HCT116 (cell line): ENCODE results near the gene KRT82. TPM values are rescaled to one million over a fixed set of nuclear protein-coding genes. Genes with fewer than 3 reads are reported as not detected.

Experiments used
- ATAC-seq: fragments of 200-7000 bp; cut with Tn5 transposase; 2 replicates; pipeline ENCODE4 v1.9.1; 2020; ENCODE audit warnings: mild to moderate bottlenecking, moderate library complexity
- BruUV-seq: library from RNA; stranded (reverse); fragments of 400-500 nt; replicated peaks from 2 replicates; lab custom pipeline; 2021; lab: Mats Ljungman, UMichigan
- CTCF ChIA-PET: fragments of 300-600 bp; sonication (Branson Sonifier 250); formaldehyde crosslinking; loops from one replicate; lab custom pipeline; 2021; ENCODE audit warnings: antibody characterized with exemption; lab: Charles Lee
- POLR2A ChIA-PET: fragments of 300-600, 350-600 bp; sonication (Branson Sonifier 250); formaldehyde crosslinking; loops from one replicate; lab custom pipeline; 2021; ENCODE audit warnings: antibody characterized with exemption; lab: Charles Lee
- RAD21 ChIA-PET, 2 experiments: fragments of 300-600 bp; sonication (Branson Sonifier 250); formaldehyde crosslinking; loops; one replicate each; lab custom pipeline; 2023; ENCODE audit warnings: low total read pairs in 2 of 2; ENCODE audit not compliant: uncharacterized antibody in 2 of 2, unreplicated experiment in 2 of 2, low non-redundant PET in 1 of 2; lab: Charles Lee
- DNase-seq: peaks from one replicate; pipeline ENCODE4 v3.0.0-alpha.2; 2010; ENCODE audit warnings: low read depth, low spot score
- H2AFZ ChIP-seq: fragments of 200-600 bp; shearing (Covaris generic), sonication (generic); 2 replicates; pipeline ENCODE4 v1.6.1; 2017; ENCODE audit warnings: low read depth, mixed run types, mixed read lengths, antibody characterized with exemption, low read length; ENCODE audit not compliant: poor library complexity, severe bottlenecking
- H3K27ac ChIP-seq: 2 replicates; pipeline ENCODE4 v1.5.1; 2012; ENCODE audit warnings: low read depth, low read length
- H3K27me3 ChIP-seq: fragments of 200-600 bp; sonication (generic); 2 replicates; pipeline ENCODE4 v1.6.1; 2016; ENCODE audit warnings: mixed run types, low read length, mixed read lengths; ENCODE audit not compliant: insufficient read depth
- H3K36me3 ChIP-seq, 2 experiments: fragments of 200-500 bp in 1 of 2; fragments of 200-600 bp in 1 of 2; sonication (Bioruptor generic) in 1 of 2; sonication (generic) in 1 of 2; 2 replicates each; pipeline versions ENCODE4 v1.5.1 to v1.6.1; 2014 to 2016; ENCODE audit warnings: low read length in 2 of 2, inconsistent platforms in 1 of 2, mixed read lengths in 1 of 2, mixed run types in 1 of 2; ENCODE audit not compliant: insufficient read depth in 2 of 2, control insufficient read depth in 1 of 2
- H3K4me1 ChIP-seq, 2 experiments: fragments of 200-600 bp in 1 of 2; sonication (generic) in 1 of 2; 2 replicates each; pipeline versions ENCODE4 v1.5.1 to v1.6.1; 2012 to 2017; ENCODE audit warnings: low read length in 2 of 2, inconsistent platforms in 1 of 2, mild to moderate bottlenecking in 1 of 2, mixed read lengths in 1 of 2, mixed run types in 1 of 2, moderate library complexity in 1 of 2; ENCODE audit not compliant: insufficient read depth in 2 of 2, control insufficient read depth in 1 of 2
- H3K4me2 ChIP-seq: fragments of 200-600 bp; sonication (generic); 2 replicates; pipeline ENCODE4 v1.6.1; 2017; ENCODE audit warnings: mixed run types, low read length, mixed read lengths
- H3K4me3 ChIP-seq, 2 experiments: fragments of 200-600 bp in 1 of 2; sonication (generic) in 1 of 2; replicated peaks in 1 of 2; 2 replicates each; pipeline ENCODE4 v1.5.1; 2011 to 2016; ENCODE audit warnings: low read length in 2 of 2, control low read depth in 1 of 2, low read depth in 1 of 2, mild to moderate bottlenecking in 1 of 2, mixed read lengths in 1 of 2, mixed run types in 1 of 2
- H3K79me2 ChIP-seq: fragments of 200-600 bp; sonication (generic); 2 replicates; pipeline ENCODE4 v1.6.1; 2017; ENCODE audit warnings: mild to moderate bottlenecking, mixed run types, low read length, moderate library complexity, mixed read lengths; ENCODE audit not compliant: insufficient read depth
- H3K9ac ChIP-seq: fragments of 200-600 bp; sonication (generic); 2 replicates; pipeline ENCODE4 v1.6.1; 2016; ENCODE audit warnings: low read length, mixed read lengths
- H3K9me2 ChIP-seq: fragments of 200-600 bp; sonication (generic), shearing (Covaris generic); 2 replicates; pipeline ENCODE4 v1.6.1; 2017; ENCODE audit warnings: mixed run types, mild to moderate bottlenecking, moderate library complexity; ENCODE audit not compliant: insufficient read depth
- H3K9me3 ChIP-seq, 2 experiments: fragments of 200-500 bp in 1 of 2; fragments of 200-600 bp in 1 of 2; sonication (Bioruptor generic) in 1 of 2; sonication (generic) in 1 of 2; 2 replicates each; pipeline ENCODE4 v1.6.1; 2014 to 2017; ENCODE audit warnings: low read length in 2 of 2, mixed read lengths in 2 of 2, inconsistent platforms in 1 of 2, low read depth in 1 of 2, mild to moderate bottlenecking in 1 of 2, mixed run types in 1 of 2, moderate library complexity in 1 of 2; ENCODE audit not compliant: control insufficient read depth in 1 of 2, insufficient read depth in 1 of 2
- H4K20me1 ChIP-seq: fragments of 200-600 bp; sonication (generic), shearing (Covaris generic); 2 replicates; pipeline ENCODE4 v1.6.1; 2017; ENCODE audit warnings: mixed run types, mild to moderate bottlenecking, moderate library complexity; ENCODE audit not compliant: insufficient read depth
- ELF1 ChIP-seq: IDR thresholded peaks from 2 replicates; pipeline ENCODE4 v1.6.1; 2012; ENCODE audit warnings: low read depth, borderline replicate concordance
- EZH2 ChIP-seq: fragments of 200-600 bp; sonication (generic); IDR thresholded peaks from 2 replicates; pipeline ENCODE4 v1.6.1; 2017; ENCODE audit warnings: antibody characterized with exemption, mixed run types
- EZH2phosphoT487 ChIP-seq: fragments of 200-600 bp; IDR thresholded peaks from 2 replicates; pipeline ENCODE4 v1.6.1; 2018; ENCODE audit warnings: antibody characterized with exemption, borderline replicate concordance
- FOSL1 ChIP-seq: IDR thresholded peaks from 2 replicates; pipeline ENCODE4 v1.6.1; 2012; ENCODE audit warnings: low read depth
- JUND ChIP-seq: IDR thresholded peaks from 2 replicates; pipeline ENCODE4 v1.6.1; 2012
- POLR2AphosphoS5 ChIP-seq: IDR thresholded peaks from 2 replicates; pipeline ENCODE4 v1.6.1; 2011; ENCODE audit warnings: mild to moderate bottlenecking, low read depth, low read length, moderate library complexity
- RAD21 ChIP-seq: IDR thresholded peaks from 2 replicates; pipeline ENCODE4 v1.6.1; 2012; ENCODE audit warnings: low read depth, mild to moderate bottlenecking
- REST ChIP-seq: IDR thresholded peaks from 2 replicates; pipeline ENCODE4 v1.6.1; 2012; ENCODE audit warnings: low read depth
- SIN3A ChIP-seq: IDR thresholded peaks from 2 replicates; pipeline ENCODE4 v1.6.1; 2012; ENCODE audit warnings: low read depth
- SP1 ChIP-seq: IDR thresholded peaks from 2 replicates; pipeline ENCODE4 v1.6.1; 2012; ENCODE audit warnings: low read depth
- SRF ChIP-seq: IDR thresholded peaks from 2 replicates; pipeline ENCODE4 v1.6.1; 2012; ENCODE audit warnings: low read depth
- TCF7L2 ChIP-seq: IDR thresholded peaks from 2 replicates; pipeline ENCODE4 v1.7.0; 2011; ENCODE audit warnings: borderline replicate concordance, inconsistent platforms; ENCODE audit not compliant: insufficient read depth, insufficient read length; ENCODE audit errors: extremely low read depth
- intact Hi-C: fragments of 100-400 bp; cut with micrococcal nuclease; formaldehyde crosslinking; loops from 2 replicates; pipeline ENCODE4 v1.10.0; 2022
- total RNA-seq: library from RNA; stranded (reverse); gene quantifications from one replicate; pipeline ENCODE4 v1.2.1, GENCODE V29; 2021; ENCODE audit not compliant: unreplicated experiment
- TF ChIP-seq, protein P1 (sequence below), 3 experiments: fragments of 200-600 bp in 1 of 3; sonication (generic) in 1 of 3; IDR thresholded peaks in 2 of 3; conservative IDR thresholded peaks in 1 of 3; 2 replicates each; pipeline ENCODE4 v1.5.1; 2012 to 2017; ENCODE audit warnings: low read depth in 2 of 3, low read length in 2 of 3, antibody characterized with exemption in 1 of 3, borderline replicate concordance in 1 of 3, control low read depth in 1 of 3, mild to moderate bottlenecking in 1 of 3, mixed read lengths in 1 of 3, mixed run types in 1 of 3, moderate library complexity in 1 of 3; ENCODE audit not compliant: insufficient read depth in 1 of 3
- TF ChIP-seq, protein P2 (sequence below): IDR thresholded peaks from 2 replicates; pipeline ENCODE4 v1.6.1; 2012
- TF ChIP-seq, protein P3 (sequence below): IDR thresholded peaks from 2 replicates; pipeline ENCODE4 v1.6.1; 2012

Gene KRT82
- total RNA-seq, 1 experiment from 2014 or later, result not detected

DNA sequence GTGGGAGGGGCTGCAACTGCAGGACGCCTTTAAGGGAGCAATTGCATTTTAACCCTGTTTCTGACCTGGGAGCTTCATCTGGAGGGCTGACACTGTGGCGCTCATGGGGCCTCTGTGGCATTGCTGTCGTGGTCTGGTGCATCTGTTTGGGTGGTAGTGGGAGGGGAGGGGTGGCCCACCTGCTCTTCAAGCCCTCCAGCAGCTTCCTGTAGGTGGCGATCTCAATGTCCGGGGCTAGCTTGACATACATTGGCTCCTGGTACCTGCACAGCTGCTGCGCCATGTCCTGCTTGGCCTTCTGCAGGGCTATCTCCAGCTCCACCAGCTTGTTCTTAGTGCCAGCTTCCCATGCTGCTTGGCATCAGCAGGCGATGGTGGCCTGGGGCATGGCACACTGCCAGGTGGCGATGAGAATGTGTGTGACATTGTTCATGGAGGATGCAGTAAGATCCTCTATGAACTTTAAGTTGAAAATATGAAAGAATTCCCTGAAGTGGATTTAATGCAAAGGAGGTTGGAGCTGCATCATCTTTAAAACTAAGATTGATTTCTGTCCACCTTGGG is 7.7 kb upstream of the KRT82 start:
- no peak overlapping the region for H3K27ac ChIP-seq
- POLR2A ChIA-PET, result no interaction called here
- DNase-seq, result no peak
- peak; percentile 54 for ATAC-seq
- H3K4me2 ChIP-seq, result no peak overlapping the region
- no peaks in the 10 kb centered on the region for H3K9me2 ChIP-seq
- RAD21 ChIA-PET, result no interaction called here
- no peaks in the 10 kb centered on the region for H3K79me2 ChIP-seq
- CTCF ChIA-PET, result interaction anchor here (0.8 to 2.5 kb wide), 3 partner anchors 18 to 457 kb away, joined by 3 to 12 read pairs (median 5); no protein-coding TSS in a partner anchor
- no peak for TF ChIP-seq JUND
- TF ChIP-seq, protein P1, sequence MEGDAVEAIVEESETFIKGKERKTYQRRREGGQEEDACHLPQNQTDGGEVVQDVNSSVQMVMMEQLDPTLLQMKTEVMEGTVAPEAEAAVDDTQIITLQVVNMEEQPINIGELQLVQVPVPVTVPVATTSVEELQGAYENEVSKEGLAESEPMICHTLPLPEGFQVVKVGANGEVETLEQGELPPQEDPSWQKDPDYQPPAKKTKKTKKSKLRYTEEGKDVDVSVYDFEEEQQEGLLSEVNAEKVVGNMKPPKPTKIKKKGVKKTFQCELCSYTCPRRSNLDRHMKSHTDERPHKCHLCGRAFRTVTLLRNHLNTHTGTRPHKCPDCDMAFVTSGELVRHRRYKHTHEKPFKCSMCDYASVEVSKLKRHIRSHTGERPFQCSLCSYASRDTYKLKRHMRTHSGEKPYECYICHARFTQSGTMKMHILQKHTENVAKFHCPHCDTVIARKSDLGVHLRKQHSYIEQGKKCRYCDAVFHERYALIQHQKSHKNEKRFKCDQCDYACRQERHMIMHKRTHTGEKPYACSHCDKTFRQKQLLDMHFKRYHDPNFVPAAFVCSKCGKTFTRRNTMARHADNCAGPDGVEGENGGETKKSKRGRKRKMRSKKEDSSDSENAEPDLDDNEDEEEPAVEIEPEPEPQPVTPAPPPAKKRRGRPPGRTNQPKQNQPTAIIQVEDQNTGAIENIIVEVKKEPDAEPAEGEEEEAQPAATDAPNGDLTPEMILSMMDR (IDR thresholded peaks at IDR 0.05 in 2 of 3, conservative IDR thresholded peaks at IDR 0.05 in 1 of 3; ENCODE audit: borderline replicate concordance in 1 of 3, insufficient read depth in 1 of 3, low read depth in 2 of 3, low read length in 2 of 3), result peak in 2 of 3 experiments; percentile 35 to 40; a peak in 3 of 6 replicates
- no peak overlapping the region for H3K4me3 ChIP-seq
- no peak overlapping the region for H2AFZ ChIP-seq
- H3K27me3 ChIP-seq, result no peaks in the 10 kb centered on the region
- no peaks in the 10 kb centered on the region for H3K36me3 ChIP-seq
- intact Hi-C loops, result no loop called here
- H3K9me3 ChIP-seq, result no peaks in the 10 kb centered on the region
- H3K4me1 ChIP-seq, result peaks cover 0 to 18% of the 10 kb centered on the region in 2 experiments; a peak in 1 of 4 replicates
- no peaks in the 10 kb centered on the region for H4K20me1 ChIP-seq
- BruUV-seq, result no TSS peak
- H3K9ac ChIP-seq, result no peak overlapping the region

DNA sequence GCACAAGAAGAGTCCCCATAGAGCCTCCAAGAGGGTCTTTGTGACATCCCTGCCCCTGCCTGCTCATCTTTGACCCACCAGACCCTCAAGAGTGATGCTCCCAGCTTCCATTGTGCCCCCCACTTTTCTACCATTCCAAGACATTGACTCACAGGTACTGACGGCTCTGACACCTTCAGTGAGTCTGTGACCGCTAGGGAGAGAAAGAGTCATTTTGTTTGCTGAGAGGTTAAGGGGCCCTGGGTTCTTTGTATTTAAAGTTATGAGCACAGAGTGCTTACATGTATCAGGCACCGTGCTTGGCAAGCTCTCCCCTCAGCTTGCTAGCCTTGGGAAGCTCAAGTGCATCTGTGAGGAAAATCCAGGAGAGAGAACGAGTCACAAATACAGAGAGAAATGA is 7.1 kb upstream of the KRT82 start:
- Histone ChIP-seq H3K4me1 (peaks cover 0 to 18% of the 10 kb centered on the region in 2 experiments; a peak in 1 of 4 replicates), H3K9me3 (no peaks in the 10 kb centered on the region), H3K4me2 (no peak overlapping the region), H3K36me3 (no peaks in the 10 kb centered on the region), H3K27me3 (no peaks in the 10 kb centered on the region), H4K20me1 (no peaks in the 10 kb centered on the region), H3K79me2 (no peaks in the 10 kb centered on the region), H3K4me3 (no peak overlapping the region), H3K9me2 (no peaks in the 10 kb centered on the region), H3K9ac (no peak overlapping the region), H2AFZ (no peak overlapping the region), H3K27ac (no peak overlapping the region)
- ChIA-PET POLR2A (no interaction called here), RAD21 (no interaction called here), CTCF (interaction anchor here (0.8 to 2.5 kb wide), 3 partner anchors 18 to 458 kb away, joined by 3 to 12 read pairs (median 5); no protein-coding TSS in a partner anchor)
- ATAC-seq (no peak), DNase-seq (no peak)
- BruUV-seq, result no TSS peak
- intact Hi-C loops, result no loop called here
- no peak for TF ChIP-seq EZH2phosphoT487
- TF ChIP-seq, protein P2, sequence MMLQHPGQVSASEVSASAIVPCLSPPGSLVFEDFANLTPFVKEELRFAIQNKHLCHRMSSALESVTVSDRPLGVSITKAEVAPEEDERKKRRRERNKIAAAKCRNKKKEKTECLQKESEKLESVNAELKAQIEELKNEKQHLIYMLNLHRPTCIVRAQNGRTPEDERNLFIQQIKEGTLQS, result no peak
- TF ChIP-seq FOSL1, result no peak
- no peak for TF ChIP-seq SIN3A
- no peak for TF ChIP-seq RAD21
- no peak for TF ChIP-seq EZH2
- no peak for TF ChIP-seq REST
- TF ChIP-seq, protein P3, sequence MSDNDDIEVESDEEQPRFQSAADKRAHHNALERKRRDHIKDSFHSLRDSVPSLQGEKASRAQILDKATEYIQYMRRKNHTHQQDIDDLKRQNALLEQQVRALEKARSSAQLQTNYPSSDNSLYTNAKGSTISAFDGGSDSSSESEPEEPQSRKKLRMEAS, result no peak
- no peak for TF ChIP-seq TCF7L2
- no peak for TF ChIP-seq SP1
- TF ChIP-seq SRF, result no peak
- TF ChIP-seq JUND, result no peak
- TF ChIP-seq ELF1, result no peak
- TF ChIP-seq POLR2AphosphoS5, result no peak
